Ishikawa (cell line): ENCODE data around the gene ALX3.

Experiments used
- CEBPB ChIP-seq: IDR thresholded peaks from 2 replicates; pipeline ENCODE4 v1.6.1; 2012
- CREB1 ChIP-seq: IDR thresholded peaks from 2 replicates; pipeline ENCODE4 v1.6.1; 2012; ENCODE audit warnings: low read depth
- EGR1 ChIP-seq: IDR thresholded peaks from 2 replicates; pipeline ENCODE4 v1.6.1; 2012
- EP300 ChIP-seq: IDR thresholded peaks from 2 replicates; pipeline ENCODE4 v1.6.1; 2012; ENCODE audit warnings: borderline replicate concordance
- FOXM1 ChIP-seq: IDR thresholded peaks from 2 replicates; pipeline ENCODE4 v1.6.1; 2012; ENCODE audit warnings: low read depth, borderline replicate concordance
- MAX ChIP-seq: IDR thresholded peaks from 2 replicates; pipeline ENCODE4 v1.6.1; 2012
- NFIC ChIP-seq: IDR thresholded peaks from 2 replicates; pipeline ENCODE4 v1.6.1; 2012
- RAD21 ChIP-seq: IDR thresholded peaks from 2 replicates; pipeline ENCODE4 v1.6.1; 2012; ENCODE audit warnings: low read depth
- TAF1 ChIP-seq: IDR thresholded peaks from 2 replicates; pipeline ENCODE4 v1.6.1; 2012; ENCODE audit warnings: low read depth, mild to moderate bottlenecking
- TCF12 ChIP-seq: IDR thresholded peaks from 2 replicates; pipeline ENCODE4 v1.6.1; 2012; ENCODE audit warnings: low read depth
- TEAD4 ChIP-seq: IDR thresholded peaks from 2 replicates; pipeline ENCODE4 v1.6.1; 2012
- USF1 ChIP-seq: IDR thresholded peaks from 2 replicates; pipeline ENCODE4 v1.6.1; 2012
- YY1 ChIP-seq: IDR thresholded peaks from 2 replicates; pipeline ENCODE4 v1.6.1; 2012; ENCODE audit warnings: low read depth
- ZBTB7A ChIP-seq: IDR thresholded peaks from 2 replicates; pipeline ENCODE4 v1.6.1; 2012; ENCODE audit warnings: low read depth
- TF ChIP-seq, protein P1 (sequence below): IDR thresholded peaks from 2 replicates; pipeline ENCODE4 v1.6.1; 2012; ENCODE audit warnings: low read depth, mild to moderate bottlenecking

Gene ALX3

GRCh38 chr1:110051262-110051648 lies 19.2 kb downstream of the ALX3 start:
- TF ChIP-seq TCF12 (no peak), RAD21 (no peak), CEBPB (no peak), FOXM1 (no peak), EGR1 (no peak), YY1 (no peak), TEAD4 (no peak), ZBTB7A (no peak)

- no peak for TF ChIP-seq USF1
- no peak for TF ChIP-seq RAD21
- TF ChIP-seq, protein P1, sequence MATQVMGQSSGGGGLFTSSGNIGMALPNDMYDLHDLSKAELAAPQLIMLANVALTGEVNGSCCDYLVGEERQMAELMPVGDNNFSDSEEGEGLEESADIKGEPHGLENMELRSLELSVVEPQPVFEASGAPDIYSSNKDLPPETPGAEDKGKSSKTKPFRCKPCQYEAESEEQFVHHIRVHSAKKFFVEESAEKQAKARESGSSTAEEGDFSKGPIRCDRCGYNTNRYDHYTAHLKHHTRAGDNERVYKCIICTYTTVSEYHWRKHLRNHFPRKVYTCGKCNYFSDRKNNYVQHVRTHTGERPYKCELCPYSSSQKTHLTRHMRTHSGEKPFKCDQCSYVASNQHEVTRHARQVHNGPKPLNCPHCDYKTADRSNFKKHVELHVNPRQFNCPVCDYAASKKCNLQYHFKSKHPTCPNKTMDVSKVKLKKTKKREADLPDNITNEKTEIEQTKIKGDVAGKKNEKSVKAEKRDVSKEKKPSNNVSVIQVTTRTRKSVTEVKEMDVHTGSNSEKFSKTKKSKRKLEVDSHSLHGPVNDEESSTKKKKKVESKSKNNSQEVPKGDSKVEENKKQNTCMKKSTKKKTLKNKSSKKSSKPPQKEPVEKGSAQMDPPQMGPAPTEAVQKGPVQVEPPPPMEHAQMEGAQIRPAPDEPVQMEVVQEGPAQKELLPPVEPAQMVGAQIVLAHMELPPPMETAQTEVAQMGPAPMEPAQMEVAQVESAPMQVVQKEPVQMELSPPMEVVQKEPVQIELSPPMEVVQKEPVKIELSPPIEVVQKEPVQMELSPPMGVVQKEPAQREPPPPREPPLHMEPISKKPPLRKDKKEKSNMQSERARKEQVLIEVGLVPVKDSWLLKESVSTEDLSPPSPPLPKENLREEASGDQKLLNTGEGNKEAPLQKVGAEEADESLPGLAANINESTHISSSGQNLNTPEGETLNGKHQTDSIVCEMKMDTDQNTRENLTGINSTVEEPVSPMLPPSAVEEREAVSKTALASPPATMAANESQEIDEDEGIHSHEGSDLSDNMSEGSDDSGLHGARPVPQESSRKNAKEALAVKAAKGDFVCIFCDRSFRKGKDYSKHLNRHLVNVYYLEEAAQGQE, result no peak
- TF ChIP-seq CEBPB, result no peak
- TF ChIP-seq EP300, result no peak
- TF ChIP-seq YY1, result no peak
- no peak for TF ChIP-seq EGR1
- no peak for TF ChIP-seq TEAD4
- TF ChIP-seq NFIC, result no peak
- TF ChIP-seq MAX, result no peak
- no peak for TF ChIP-seq CREB1
- no peak for TF ChIP-seq TCF12
- TF ChIP-seq TAF1, result no peak
- no peak for TF ChIP-seq ZBTB7A
Observed at GRCh38 chr1:110050602-110051261, 19.7 kb downstream of the ALX3 start.

DNA sequence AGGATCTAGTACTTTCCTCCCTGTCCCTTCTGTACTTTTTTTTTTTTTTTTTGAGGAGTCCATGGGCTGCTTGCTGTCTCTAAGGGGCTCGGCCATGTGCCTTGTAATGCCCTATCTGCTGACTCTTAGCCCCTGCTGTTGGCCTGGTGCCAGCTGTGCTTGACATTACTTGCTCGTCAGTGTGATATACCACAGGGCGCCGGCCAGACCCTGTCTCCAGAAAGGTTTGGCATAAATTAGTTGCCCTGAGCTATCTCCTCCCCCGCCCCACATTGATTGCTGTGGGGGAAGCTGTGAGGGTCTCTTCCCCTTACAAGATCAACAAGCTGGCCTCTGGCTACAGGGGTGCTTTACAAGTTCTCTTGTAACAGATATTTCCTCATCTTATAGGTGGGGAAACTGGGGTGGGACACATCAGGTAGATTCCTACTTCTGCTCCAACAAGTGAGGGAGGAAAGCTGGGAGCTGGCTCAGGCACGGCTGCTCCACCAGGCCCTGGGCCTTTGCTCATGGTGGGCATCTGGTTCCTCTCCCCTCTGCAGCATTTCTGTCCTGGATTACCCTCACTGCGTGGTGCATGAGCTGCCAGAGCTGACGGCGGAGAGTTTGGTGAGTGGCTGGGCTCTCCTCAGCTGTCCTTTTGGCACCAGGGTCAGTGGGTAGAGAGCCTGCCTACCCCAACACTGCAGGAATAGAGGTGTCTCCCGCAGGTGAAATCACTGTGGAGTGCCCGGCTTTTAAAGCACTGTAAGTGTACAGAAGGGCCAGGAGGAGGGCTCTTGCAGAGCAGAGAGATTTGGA lies 20.5 kb downstream of the ALX3 start:
- TF ChIP-seq, protein P1, result no peak
- TF ChIP-seq EGR1 (no peak), EP300 (no peak), FOXM1 (no peak), NFIC (peak; percentile 45), TAF1 (no peak), RAD21 (no peak), TEAD4 (no peak), TCF12 (no peak)

- TF ChIP-seq FOXM1 (no peak), MAX (no peak), TEAD4 (no peak)
Observed at GRCh38 chr1:110048923-110049601, 21.4 kb downstream of the ALX3 start.

- TF ChIP-seq NFIC (no peak), TCF12 (no peak)
Observed at GRCh38 chr1:110048240-110048639, 22.2 kb downstream of the ALX3 start.

GRCh38 chr1:110047463-110047862 lies 23.0 kb downstream of the ALX3 start:
- TF ChIP-seq USF1 (no peak), MAX (no peak), YY1 (no peak), TEAD4 (no peak), TAF1 (no peak), CREB1 (no peak), TCF12 (no peak), FOXM1 (no peak), EGR1 (no peak)
- TF ChIP-seq, protein P1, result no peak
